GM19397 (cell line): ENCODE results near the gene NCF2.

Experiments used
- ATAC-seq: cut with Tn5 transposase; IDR thresholded peaks from one replicate; pipeline ENCODE4 v1.9.1; 2021; ENCODE audit warnings: mild to moderate bottlenecking, moderate library complexity; ENCODE audit not compliant: unreplicated experiment

The NCF2 gene

DNA sequence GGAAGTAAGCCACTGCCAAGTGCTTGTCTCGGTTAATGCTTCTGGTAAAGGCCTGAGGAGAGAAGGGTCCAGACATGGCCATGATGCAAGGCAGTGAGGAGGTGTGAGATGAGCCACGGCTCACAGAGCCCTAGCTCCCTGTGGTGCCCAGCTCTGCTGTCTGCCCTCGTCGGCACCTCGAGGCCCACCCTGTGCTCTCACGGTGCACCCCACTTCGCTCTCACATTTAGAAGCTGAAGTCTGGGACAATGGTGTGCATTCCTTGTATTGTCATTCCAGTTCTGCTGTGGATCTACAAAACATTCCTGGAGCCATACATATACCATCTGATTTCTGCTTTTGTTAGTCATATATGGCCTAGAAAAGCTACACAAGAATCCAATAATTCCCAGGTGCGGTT is 3.3 kb downstream of the NCF2 start:
- no peak for ATAC-seq

DNA sequence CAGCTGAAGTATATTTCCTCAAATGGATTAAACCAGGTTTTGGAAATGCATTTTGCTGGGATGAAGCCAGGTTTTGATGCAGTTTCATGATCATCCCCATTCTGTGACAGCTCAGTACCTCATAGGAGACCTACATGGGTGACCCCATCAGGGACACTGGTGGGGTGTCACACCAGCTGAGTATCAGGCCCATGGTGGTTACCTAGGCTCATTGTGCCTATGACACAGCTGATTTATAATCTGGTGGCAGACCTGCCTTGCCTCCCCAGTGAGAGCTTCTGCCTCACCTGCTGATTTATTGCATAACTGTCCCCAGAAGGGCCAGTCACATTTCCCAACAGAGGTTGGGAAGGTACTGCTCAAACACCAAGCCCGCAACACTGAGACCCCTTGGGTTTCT is 3.8 kb downstream of the NCF2 start:
- no peak for ATAC-seq

DNA sequence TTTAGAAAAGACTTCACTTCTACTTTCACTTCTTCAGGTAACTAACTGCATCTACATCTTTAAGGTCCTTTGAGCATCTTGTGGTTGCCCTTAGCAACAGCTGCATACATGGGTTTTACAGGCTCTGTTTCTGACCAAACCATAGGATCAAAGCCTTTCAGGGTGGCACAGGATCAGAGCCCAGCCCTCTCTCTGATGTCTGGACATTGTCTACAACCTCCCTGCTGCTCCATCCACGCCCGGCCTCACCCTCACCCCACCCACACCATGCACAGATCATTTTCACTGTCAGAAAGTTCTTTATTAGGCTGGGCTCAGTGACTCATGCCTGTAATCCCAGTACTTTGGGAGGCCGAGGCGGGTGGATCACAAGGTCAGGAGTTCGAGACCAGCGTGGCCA is 5.2 kb downstream of the NCF2 start:
- ATAC-seq, result no peak

DNA sequence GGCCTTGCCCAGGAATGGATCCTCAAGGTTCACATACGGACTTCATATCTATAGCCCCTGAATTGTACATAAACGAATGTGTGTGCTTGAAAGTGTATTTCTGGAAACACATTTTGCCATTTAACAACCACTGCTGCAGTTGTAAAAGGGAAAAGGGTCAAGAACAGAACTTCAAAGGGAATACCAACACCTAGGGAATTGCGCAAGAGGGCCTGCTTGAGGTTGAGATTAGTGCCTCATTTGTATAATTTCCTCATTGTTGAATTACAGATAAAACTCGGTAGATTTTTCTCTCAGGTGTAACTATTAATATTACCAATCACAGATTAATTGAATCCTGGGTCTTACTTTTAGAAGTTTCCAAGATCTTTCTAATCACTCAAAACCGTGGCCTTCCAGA is 6.1 kb downstream of the NCF2 start:
- no peak for ATAC-seq

DNA sequence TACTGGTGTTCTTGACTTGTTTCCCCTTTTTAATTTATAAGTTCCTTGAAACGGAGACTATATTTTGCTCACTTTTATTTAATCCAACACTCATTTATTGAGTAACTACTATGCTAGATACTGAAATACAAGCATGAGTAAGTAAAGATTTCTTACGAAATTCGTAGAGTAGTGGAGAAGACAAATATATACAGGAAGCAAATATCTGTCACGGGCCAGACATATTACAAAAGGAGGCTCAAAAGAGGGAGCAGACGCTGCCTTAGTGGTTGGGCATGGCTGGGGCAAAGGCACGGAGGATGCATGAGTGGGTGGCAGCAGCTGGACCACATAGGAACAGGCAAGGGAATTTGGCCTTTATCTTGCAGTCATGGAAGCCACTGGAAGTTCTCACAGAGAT is 6.8 kb downstream of the NCF2 start:
- no peak for ATAC-seq

DNA sequence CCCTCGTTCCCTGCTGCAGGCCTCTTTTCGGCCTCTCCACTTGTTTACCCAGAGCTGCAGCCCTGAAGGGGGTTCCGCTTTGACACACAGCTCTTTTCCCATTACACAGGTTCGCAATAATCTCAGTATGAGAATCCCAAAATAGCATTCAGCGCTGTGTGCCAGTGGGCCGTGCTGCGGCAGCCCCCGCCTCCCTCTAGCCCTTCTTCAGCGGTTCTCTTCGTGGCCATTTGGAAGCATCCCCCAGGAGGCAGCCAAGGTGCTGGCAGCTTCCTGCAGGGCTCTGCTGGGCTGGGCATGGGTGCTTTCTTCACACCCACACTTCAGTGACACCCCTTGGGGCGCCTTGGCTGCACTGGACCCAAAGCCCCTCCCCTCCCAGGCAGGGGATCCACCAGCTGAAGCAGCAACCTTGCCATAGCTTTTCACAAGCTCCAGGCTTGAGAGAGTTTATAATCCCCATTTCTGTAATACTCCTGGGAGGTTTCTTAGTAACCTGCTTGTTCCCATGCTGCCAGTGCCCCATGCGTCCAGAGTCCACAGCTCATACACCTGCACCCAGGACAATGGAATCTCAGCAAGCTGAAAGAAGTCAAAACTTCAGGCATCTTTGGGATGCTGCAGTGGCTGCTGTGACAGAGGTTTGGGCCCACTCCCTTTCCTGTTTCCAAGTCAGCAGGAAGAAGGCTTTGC is 8.1 kb downstream of the NCF2 start:
- no peak for ATAC-seq

DNA sequence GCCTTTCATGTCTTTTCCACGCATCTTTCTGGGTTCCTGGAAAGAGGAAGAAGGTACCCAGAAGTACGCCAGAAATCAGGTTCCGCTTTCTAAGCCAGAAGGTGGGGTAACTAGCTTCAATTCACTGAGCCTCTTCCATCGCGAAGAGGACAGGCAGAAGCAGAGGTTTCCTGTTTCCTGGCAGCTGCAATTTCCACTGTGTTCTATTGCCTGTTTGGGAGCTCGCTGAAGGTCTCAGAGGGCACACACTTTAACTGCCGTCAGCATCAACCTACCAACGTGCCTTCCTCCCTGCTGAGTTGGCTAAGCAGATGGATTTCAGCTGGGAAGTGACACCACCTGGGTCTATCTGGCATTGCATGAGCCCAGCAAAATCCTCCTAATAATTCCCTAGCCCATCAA is 10.0 kb downstream of the NCF2 start:
- no peak for ATAC-seq

DNA sequence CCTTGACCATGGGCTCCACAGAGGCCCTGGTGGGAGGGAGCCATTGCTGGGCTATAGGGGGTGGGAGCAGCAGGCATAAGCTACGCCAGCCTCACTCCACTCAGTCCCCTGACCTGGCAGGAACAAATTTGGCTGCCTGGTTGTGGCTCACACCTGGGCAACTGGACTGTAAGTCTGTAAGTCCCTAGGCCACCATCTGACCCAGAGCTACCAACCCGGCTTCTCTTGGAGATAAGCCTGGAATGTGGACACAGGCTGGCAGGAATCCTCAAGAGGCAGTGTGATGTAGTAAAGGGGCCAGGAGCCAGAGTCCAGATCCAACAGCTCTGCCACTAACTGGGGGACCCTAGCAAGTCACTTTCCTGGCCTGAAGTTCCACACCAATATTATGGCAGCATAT is 11.4 kb downstream of the NCF2 start:
- ATAC-seq, result no peak

DNA sequence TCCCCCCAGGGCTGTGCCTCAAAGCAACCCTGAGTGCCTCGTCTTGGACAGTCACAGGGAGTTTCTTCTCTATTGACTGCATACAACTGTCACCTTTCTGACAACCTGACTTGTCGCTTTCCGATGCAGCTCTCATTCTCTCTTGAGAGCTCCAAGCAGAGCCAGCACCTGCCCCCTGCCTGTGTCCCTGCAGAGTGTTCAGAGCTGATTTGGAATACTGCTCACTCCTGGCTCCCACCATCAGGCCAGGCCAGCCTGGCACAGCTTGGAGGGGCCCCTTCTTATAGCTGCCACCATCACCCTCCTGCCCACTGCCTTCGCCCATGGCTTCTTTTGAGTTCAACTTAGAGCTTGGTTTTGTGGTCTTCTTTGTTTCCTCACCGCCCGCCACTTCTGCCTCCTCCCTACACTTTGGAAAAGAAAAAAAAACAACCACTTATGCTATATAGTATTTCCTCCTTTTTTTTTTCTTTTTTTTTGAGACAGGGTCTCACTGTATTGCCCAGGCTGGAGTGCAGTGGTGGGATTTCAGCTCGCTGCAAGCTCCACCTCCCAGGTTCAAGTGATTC is 12.3 kb downstream of the NCF2 start:
- no peak for ATAC-seq

DNA sequence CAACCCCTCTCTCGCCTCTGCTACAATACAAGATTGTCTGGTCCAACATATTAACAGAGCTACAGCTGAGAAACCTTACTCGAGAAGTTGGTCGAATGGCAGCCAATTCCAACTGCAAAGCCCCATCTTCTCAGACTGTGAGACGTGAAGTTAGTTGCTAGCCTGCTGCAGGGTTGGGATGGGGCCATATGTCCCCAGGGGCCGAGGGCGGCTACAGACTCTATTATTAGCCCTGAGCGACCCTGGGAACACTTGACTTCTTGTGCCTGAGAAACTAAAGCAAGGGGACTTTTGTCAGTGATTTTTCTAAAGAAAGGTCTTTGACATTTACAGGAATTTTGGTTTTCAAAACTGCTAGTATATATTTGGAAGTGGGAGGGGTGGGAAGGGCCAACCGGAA is 13.7 kb downstream of the NCF2 start:
- ATAC-seq, result no peak

DNA sequence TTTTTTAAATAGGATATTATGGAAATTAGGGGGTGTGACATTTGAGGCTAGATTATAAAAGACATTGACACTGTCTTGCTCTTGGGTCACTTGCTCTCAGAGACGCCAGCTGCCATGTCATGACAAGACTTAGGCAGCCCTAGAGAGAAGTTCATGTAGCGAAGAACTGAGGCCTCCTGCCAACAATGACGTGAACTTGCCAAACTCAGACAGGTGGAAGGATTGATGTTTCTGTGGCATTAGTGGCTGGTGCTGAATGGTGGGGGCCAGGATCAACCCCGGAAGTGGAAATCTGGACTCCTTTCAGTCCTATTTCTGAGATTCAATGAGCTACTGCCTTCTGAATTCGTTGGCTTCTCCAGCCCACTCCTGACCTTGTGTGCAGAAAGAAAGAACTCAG is 14.7 kb downstream of the NCF2 start:
- ATAC-seq, result no peak

DNA sequence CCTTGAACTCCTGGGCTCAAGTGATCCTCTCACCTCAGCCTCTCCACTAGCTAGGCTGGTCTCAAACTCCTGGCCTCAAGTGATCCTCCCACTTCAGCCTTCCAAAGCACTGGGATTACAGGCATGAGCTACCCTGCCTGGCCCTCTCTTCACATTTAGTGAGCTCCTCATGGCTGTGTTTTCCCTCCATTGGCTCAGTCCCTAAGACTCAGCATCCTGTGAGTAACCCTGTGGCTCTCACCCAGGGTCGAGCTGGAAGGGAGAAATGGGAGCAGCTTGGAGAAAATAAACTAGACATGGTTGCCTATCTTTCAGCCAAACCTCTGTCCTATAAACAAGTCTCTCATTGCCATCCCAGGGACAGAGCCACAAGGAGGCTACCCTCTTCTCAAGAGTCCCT is 17.5 kb downstream of the NCF2 start:
- ATAC-seq, result no peak

DNA sequence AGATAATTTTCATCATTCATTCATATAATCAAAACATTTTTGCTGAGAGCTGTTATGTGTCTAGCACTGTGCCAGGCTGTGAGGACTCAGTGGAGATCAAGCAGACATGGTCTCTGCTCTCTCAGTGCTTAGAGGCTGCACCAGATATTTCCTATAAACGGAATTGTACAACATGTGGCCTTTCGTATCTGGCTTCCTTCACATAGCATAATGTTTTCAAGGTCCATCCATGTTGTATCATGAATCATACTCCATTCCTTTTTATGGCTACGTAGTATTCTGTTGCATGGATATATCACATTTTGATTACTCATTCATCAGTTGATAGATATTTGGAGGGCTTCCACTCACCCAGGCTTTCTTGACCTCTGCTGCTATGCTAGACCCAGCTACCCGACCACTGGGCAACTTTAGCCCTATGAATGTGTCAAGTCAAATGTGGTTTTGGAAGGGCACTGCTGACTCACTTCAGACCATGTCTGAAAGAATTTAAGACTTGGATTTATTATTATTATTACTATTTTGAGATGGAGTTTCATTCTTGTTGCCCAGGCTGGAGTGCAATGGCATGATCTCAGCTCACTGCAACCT is 18.5 kb downstream of the NCF2 start:
- ATAC-seq, result no peak

DNA sequence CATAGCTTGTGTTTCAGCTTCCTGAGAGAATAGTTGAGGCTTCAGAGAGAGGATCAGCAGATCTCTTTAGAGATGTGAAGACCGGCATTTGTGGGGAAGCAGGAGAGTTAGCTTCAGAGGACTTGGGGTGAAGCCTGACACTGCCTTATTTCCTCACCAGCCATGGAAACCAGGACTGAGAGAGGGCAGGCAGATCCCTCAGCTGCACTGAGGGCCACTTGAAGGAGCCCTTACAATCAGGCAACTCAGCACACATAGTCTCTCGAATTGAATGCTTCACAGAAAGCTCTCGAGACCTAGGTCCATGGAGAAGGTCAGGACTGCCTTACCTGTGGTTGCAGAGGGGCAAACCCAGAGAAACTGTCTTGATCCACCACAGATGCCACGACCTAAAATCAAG is 19.8 kb downstream of the NCF2 start:
- ATAC-seq, result no peak

DNA sequence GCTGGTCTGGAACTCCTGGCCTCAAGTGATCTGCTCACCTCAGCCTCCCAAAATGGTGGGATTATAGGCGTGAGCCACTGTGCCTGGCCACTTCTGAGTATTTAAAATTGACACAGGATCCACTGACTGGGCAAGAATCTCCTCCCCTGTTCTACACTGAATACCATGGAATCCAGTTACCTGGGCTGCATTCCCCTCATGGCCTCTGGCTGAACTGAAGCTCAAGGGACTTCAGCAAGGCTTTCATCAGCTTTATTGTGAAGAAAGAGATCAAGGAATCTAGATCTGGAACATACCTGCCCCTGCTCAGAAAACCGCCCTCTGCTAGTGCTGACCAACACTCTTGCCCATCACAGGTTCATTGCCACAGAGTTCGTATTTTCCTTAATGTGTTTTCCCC is 20.5 kb downstream of the NCF2 start:
- ATAC-seq, result no peak

DNA sequence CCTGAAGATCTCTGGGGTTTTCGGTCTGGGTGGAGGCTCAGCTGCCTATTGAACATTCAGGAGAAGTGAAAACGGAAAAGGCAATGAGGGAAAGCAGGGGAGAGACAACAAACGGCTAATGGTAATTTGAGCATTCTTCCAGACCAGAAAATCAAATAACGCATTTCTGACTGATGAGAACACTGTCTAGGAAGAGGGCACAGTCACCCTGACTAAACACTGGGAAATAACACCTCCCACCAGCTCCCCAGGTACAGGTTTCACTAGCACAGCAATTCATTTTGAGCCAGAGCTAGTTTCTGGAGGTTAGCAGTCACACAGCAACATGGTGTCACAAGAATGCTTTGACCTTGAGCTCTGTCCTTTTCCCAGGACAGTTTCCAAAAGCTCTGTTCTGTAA is 21.1 kb downstream of the NCF2 start:
- ATAC-seq, result no peak

DNA sequence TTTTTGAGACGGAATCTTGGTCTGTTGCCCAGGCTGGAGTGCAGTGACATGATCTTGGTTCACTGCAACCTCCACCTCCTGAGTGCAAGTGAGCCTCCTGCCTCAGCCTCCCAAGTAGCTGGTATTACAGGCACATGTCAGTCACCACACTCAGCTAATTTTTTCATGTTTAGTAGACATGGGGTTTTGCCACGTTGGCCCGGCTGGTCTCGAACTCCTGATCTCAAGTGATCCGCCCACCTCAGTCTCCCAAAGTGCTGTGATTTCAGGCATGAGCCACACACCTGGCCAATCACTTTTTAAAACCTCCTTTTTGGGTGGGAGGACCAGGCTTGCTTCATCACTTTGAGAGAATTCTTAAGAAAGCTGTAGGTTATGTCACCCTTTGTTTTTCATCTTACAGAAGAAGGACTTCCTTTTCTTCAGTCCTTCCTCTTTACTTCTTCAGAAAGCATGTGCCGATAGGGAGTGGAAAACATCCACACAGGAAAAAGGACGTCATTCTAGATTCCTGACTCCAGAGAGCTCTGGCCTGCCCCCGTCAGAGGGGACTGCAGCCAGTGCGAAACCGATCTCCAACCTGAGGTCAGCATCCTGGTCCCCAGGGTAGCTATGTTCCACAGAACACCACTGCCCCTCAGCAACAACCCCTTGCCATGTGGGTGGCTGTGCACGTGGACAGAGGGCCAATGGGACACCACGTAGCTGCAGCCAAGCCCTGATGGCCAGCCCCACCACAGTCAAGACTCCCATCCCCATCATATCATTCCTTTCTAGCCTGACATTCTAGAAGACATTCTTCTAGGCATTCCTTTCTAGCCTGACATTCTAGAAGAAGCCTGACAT is 21.9 kb downstream of the NCF2 start:
- ATAC-seq, result no peak

DNA sequence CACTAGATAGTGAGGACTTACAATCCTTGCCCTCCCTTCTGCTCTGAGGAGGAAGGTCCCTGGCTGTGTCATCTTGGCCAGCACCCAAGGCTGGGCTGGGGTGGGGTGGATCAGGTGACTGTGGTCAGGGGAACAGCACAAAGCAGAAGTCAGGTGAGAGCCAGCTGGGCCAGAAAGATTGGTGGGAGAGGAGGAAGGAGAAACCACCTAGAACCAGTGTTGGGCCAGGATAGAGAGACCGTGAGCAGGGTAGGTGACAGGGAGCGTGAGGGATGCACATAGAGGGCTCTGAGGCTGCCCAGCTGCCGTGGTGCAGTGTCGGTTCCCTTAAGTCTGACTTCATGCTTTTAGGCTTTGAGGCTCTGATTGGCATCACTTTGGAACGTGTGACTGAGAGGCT is 22.7 kb downstream of the NCF2 start:
- no peak for ATAC-seq

DNA sequence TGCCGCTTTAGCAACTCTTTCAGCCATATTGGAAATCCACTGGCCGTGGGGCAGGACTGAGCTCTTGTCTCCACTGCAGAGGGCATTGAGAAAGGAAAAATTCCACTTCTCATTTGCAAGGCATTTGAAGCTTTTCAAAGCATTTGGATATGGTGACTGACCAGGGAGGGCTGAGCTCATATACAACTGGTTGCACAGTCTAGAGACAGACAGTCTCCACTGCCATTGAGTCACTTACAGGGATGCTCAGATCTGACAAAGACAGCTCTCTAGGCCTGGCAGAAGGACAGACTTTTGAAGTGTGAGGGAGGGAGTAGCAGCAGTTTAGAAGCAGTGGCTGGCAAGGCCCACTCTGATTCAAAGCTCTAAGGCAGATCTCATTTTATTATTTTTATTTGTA is 24.2 kb downstream of the NCF2 start:
- ATAC-seq, result no peak

DNA sequence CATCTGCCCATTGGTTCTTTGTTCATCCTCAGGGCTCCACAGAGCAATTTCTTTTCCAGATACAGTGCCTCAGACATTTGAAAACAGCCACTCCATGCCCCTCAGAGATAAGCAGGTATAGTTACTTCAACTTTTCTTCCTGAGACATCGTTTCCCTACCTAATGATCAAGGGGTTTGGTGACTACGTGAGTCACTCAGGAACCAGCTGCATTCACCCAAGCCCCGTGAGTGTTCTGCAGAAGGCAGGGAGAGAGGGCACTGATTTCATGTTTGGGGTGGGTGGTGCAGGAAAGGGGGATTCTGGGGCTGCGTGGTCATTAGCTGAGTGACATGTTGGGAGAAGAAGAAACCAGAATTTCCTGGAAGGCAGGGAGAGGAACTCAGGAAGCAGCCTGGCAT is 25.0 kb downstream of the NCF2 start:
- no peak for ATAC-seq

DNA sequence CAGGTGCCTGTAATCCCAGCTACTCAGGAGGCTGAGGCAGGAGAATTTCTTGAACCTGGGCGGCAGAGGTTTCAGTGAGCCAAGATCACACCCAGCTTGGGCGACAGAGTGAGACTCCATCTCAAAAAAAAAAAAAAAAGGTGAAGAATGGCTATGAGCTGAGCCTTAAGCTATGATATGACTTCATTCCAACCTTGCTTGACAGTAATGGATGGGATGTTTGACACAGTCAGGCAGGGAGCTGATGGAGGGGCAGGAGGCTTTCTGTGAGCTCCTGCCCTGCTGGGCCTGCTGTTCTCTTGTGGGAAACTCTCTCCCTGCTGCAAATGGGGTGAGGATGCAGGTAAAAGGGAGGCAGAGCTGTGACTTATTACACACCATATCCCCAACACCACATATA is 27.6 kb downstream of the NCF2 start:
- no peak for ATAC-seq

DNA sequence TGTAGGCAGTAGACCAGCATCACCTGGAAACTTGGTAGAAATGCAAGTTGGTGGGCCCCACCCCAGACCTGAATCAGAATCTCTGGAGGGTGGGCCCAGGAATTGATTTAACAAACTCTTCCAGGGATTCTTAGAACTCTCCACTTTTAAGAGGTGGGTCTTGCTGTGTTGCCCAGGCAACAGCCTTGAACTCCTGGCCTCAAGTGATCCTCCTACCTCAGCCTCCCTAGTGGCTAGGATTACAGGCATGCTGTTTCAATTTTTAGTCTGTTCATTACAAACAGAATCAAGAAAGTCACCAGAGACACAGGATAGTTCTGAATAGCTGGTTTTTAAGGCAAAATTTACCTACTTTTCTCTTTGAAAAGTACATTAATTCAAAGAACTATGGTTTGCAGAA is 31.2 kb downstream of the NCF2 start:
- ATAC-seq, result no peak
